GM12878 (cell line): Measurements from ENCODE around the gene SRCIN1. TPM values are rescaled to one million over a fixed set of nuclear protein-coding genes. Genes with fewer than 3 reads are reported as not detected.

Source experiments
- ATAC-seq: fragments of 200-7000 bp; cut with Tn5 transposase; 3 replicates; pipeline ENCODE4 v1.9.1; 2020; ENCODE audit warnings: mild to moderate bottlenecking, moderate library complexity
- BruUV-seq: library from RNA; stranded (reverse); fragments of 400-500 nt; replicated peaks from 2 replicates; lab custom pipeline; 2021; lab: Mats Ljungman, UMichigan
- CTCF ChIA-PET: fragments of 300-600 bp; sonication (Branson Sonifier 250); formaldehyde crosslinking; extraction: SDS; loops from one replicate; lab custom pipeline; 2021; ENCODE audit warnings: inconsistent platforms; lab: Yijun Ruan, JAX
- POLR2A ChIA-PET: fragments of 350-600 bp; formaldehyde crosslinking; extraction: SDS; loops from one replicate; lab custom pipeline; 2021; ENCODE audit warnings: inconsistent platforms; lab: Charles Lee
- RAD21 ChIA-PET: fragments of 300-600 bp; sonication (Branson Sonifier 250); formaldehyde crosslinking; loops from one replicate; lab custom pipeline; 2023; ENCODE audit warnings: antibody characterized with exemption; ENCODE audit not compliant: unreplicated experiment; lab: Charles Lee
- SMC1A ChIA-PET: fragments of 300-600 bp; sonication (Branson Sonifier 250); formaldehyde crosslinking; loops from one replicate; lab custom pipeline; 2023; ENCODE audit not compliant: unreplicated experiment, uncharacterized antibody; lab: Charles Lee
- DNase-seq: peaks from one replicate; pipeline ENCODE4 v3.0.0-alpha.2; 2011; ENCODE audit warnings: low read depth, low spot score
- FAIRE-seq: peaks from 3 replicates; lab custom pipeline; 2011; peaks lifted over from hg19 to GRCh38; lab: Jason Lieb, UNC
- H2AFZ ChIP-seq: 2 replicates; pipeline ENCODE4 v1.6.0; 2011; ENCODE audit warnings: low read depth, low read length, control low read depth; ENCODE audit not compliant: control insufficient read depth
- H3K27ac ChIP-seq: 2 replicates; pipeline ENCODE4 v1.5.1; 2011; ENCODE audit warnings: control low read depth; ENCODE audit not compliant: control insufficient read depth, insufficient read depth
- H3K27me3 ChIP-seq, 2 experiments: replicated peaks in 1 of 2; 2 replicates each; pipeline versions ENCODE4 v1.6.0 to v1.6.1; 2011; ENCODE audit warnings: low read length in 1 of 2; ENCODE audit not compliant: control insufficient read depth in 2 of 2, insufficient read depth in 2 of 2
- H3K36me3 ChIP-seq, 2 experiments: 2 replicates each; pipeline ENCODE4 v1.5.1; 2011; ENCODE audit warnings: low read length in 1 of 2; ENCODE audit not compliant: control insufficient read depth in 2 of 2, insufficient read depth in 2 of 2
- H3K4me1 ChIP-seq: 2 replicates; pipeline ENCODE4 v1.6.1; 2011; ENCODE audit warnings: mild to moderate bottlenecking, low read length, moderate library complexity, mixed read lengths; ENCODE audit not compliant: control insufficient read depth, insufficient read depth
- H3K4me2 ChIP-seq: 2 replicates; pipeline ENCODE4 v1.6.0; 2011; ENCODE audit warnings: control low read depth; ENCODE audit not compliant: control insufficient read depth, insufficient read depth
- H3K4me3 ChIP-seq: fragments of 200-600 bp; sonication (generic); 2 replicates; pipeline ENCODE4 v1.5.1; 2016
- H3K79me2 ChIP-seq: 2 replicates; pipeline ENCODE4 v1.6.0; 2011; ENCODE audit warnings: low read length; ENCODE audit not compliant: control insufficient read depth, insufficient read depth
- H3K9ac ChIP-seq: 2 replicates; pipeline ENCODE4 v1.8.0; 2011; ENCODE audit warnings: low read length, control low read depth, mixed read lengths; ENCODE audit not compliant: control insufficient read depth, insufficient read depth
- H3K9me3 ChIP-seq: replicated peaks from 3 replicates; pipeline ENCODE4 v1.5.1; 2011; ENCODE audit warnings: mild to moderate bottlenecking, low read length; ENCODE audit not compliant: control insufficient read depth, insufficient read depth
- H4K20me1 ChIP-seq: 2 replicates; pipeline ENCODE4 v1.6.0; 2011; ENCODE audit not compliant: control insufficient read depth, insufficient read depth
- CREB1 ChIP-seq: IDR thresholded peaks from 2 replicates; pipeline ENCODE4 v1.6.1; 2012; ENCODE audit warnings: low read depth, mild to moderate bottlenecking, inconsistent platforms
- DPF2 ChIP-seq: fragments of 450-650 bp; IDR thresholded peaks from 2 replicates; pipeline ENCODE4 v1.6.1; 2017; ENCODE audit warnings: mild to moderate bottlenecking
- EED ChIP-seq: sonication (generic); IDR thresholded peaks from 2 replicates; pipeline ENCODE4 v1.6.1; 2016; ENCODE audit warnings: antibody characterized with exemption, low read depth
- ETV6 ChIP-seq, 2 experiments: fragments of 450-650 bp in 1 of 2; IDR thresholded peaks in 1 of 2; conservative IDR thresholded peaks in 1 of 2; 2 replicates each; pipeline ENCODE4 v1.6.1; 2014; ENCODE audit warnings: antibody characterized with exemption in 1 of 2, borderline replicate concordance in 1 of 2, low read depth in 1 of 2, mild to moderate bottlenecking in 1 of 2, moderate library complexity in 1 of 2
- IKZF1 ChIP-seq: fragments of 450-650 bp; conservative IDR thresholded peaks from 2 replicates; pipeline ENCODE4 v1.6.1; 2017; ENCODE audit warnings: antibody characterized with exemption, mild to moderate bottlenecking
- IKZF2 ChIP-seq, 2 experiments: fragments of 450-650 bp; IDR thresholded peaks; 2 replicates each; pipeline ENCODE4 v1.6.1; 2017; ENCODE audit warnings: mild to moderate bottlenecking in 2 of 2, moderate library complexity in 2 of 2
- RUNX3 ChIP-seq: IDR thresholded peaks from 2 replicates; pipeline ENCODE4 v1.6.1; 2012; ENCODE audit warnings: low read length, inconsistent platforms
- SMAD1 ChIP-seq: fragments of 450-650 bp; IDR thresholded peaks from 2 replicates; pipeline ENCODE4 v1.6.1; 2018; ENCODE audit warnings: mild to moderate bottlenecking, low read depth; ENCODE audit not compliant: partially characterized antibody
- STAT1 ChIP-seq: fragments of 450-650 bp; conservative IDR thresholded peaks from 2 replicates; pipeline ENCODE4 v1.6.1; 2014; ENCODE audit warnings: antibody characterized with exemption, mild to moderate bottlenecking
- YY1 ChIP-seq: IDR thresholded peaks from 2 replicates; pipeline ENCODE4 v1.6.1; 2011; ENCODE audit warnings: low read depth, mild to moderate bottlenecking, low read length
- ZNF274 ChIP-seq: IDR thresholded peaks from one replicate; pipeline ENCODE4 v1.8.0; 2011; ENCODE audit not compliant: insufficient read length, insufficient read depth
- WGBS: methylation state at CpG from one replicate; pipeline ENCODE4 v1.1.6; 2016; ENCODE audit warnings: low lambda C conversion rate; ENCODE audit not compliant: insufficient replicate concordance, insufficient coverage; ENCODE audit errors: missing lambda C conversion rate; 5-methylcytosine and 5-hydroxymethylcytosine counted together
- in situ Hi-C: fragments of 300-500 bp; cut with MboI; formaldehyde crosslinking; loops from 9 replicates; pipeline ENCODE4 v1.14.3; 2018; ENCODE audit warnings: mixed read lengths
- intact Hi-C: fragments of 100-400 bp; cut with micrococcal nuclease; formaldehyde crosslinking; loops from one replicate; pipeline ENCODE4 v1.14.2; 2022; ENCODE audit not compliant: unreplicated experiment
- polyA plus RNA-seq, 11 experiments: library from polyadenylated mRNA; depleted of rRNA in 4 of 11; unstranded in 6 of 11; stranded (reverse) in 5 of 11; fragments of >200 nt; fragmentation: Nextera tagmentation in 4 of 11; fragmentation: Illumina TruSeq in 1 of 11; extraction: Ambion mirVana in 4 of 11; extraction: Trizol in 1 of 11; gene quantifications; 1 replicate in 1 of 11; 2 replicates in 10 of 11; pipeline versions ENCODE4 v1.2.1 to v1.2.3, GENCODE V29; 2011 to 2016; ENCODE audit warnings: inconsistent platforms in 2 of 11, missing spikeins in 2 of 11, low read depth in 1 of 11
- total RNA-seq, 4 experiments: library from RNA; depleted of rRNA in 3 of 4; stranded (reverse); fragments of >200 nt in 3 of 4; fragmentation: Illumina TruSeq in 1 of 4; extraction: Trizol in 1 of 4; gene quantifications; 2 replicates each; pipeline versions ENCODE4 v1.2.1 to v1.2.3, GENCODE V29; 2013 to 2021
- TF ChIP-seq, protein P1 (sequence below): fragments of 450-650 bp; IDR thresholded peaks from 2 replicates; pipeline ENCODE4 v1.6.1; 2017; ENCODE audit warnings: mild to moderate bottlenecking, moderate library complexity
- TF ChIP-seq, protein P2 (sequence below): fragments of 450-650 bp; IDR thresholded peaks from 2 replicates; pipeline ENCODE4 v1.6.1; 2016; ENCODE audit warnings: mild to moderate bottlenecking
- TF ChIP-seq, protein P3 (sequence below): IDR thresholded peaks from 2 replicates; pipeline ENCODE4 v1.6.1; 2011; ENCODE audit warnings: borderline replicate concordance, low read depth, mild to moderate bottlenecking, moderate library complexity, mixed read lengths, low read length; ENCODE audit not compliant: insufficient read depth; ENCODE audit errors: extremely low read length
- TF ChIP-seq, protein P4 (sequence below): IDR thresholded peaks from 2 replicates; pipeline ENCODE4 v1.6.1; 2012; ENCODE audit warnings: low read length, inconsistent platforms

SRCIN1 gene
- total and polyA plus RNA-seq, 10 of the 15 experiments (the other 5 are each of a cell fraction or from before 2014, with no cell fraction given), result under 0.01 to 0.74 (median 0.20) TPM; not detected in 3

DNA sequence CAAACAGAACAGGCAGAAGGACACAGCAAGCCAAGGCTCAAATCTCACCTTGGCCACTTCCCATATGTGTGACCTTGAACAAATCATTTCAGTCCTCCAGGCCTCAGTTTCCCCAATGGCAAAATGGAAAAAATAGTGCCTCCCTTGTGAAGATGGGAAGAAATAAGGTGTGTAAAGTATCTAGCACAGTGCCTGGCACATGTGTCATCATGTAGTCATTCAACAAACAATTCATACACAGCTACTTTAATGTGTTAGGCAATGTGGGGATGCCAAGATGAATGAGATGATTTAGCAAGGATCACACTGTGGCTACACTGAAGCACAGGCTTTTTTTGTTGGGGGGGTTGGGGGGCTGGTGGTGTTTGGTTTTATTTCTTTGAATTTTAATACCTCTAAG lies 13.3 kb downstream of the SRCIN1 start (continued):
- TF ChIP-seq, protein P1, sequence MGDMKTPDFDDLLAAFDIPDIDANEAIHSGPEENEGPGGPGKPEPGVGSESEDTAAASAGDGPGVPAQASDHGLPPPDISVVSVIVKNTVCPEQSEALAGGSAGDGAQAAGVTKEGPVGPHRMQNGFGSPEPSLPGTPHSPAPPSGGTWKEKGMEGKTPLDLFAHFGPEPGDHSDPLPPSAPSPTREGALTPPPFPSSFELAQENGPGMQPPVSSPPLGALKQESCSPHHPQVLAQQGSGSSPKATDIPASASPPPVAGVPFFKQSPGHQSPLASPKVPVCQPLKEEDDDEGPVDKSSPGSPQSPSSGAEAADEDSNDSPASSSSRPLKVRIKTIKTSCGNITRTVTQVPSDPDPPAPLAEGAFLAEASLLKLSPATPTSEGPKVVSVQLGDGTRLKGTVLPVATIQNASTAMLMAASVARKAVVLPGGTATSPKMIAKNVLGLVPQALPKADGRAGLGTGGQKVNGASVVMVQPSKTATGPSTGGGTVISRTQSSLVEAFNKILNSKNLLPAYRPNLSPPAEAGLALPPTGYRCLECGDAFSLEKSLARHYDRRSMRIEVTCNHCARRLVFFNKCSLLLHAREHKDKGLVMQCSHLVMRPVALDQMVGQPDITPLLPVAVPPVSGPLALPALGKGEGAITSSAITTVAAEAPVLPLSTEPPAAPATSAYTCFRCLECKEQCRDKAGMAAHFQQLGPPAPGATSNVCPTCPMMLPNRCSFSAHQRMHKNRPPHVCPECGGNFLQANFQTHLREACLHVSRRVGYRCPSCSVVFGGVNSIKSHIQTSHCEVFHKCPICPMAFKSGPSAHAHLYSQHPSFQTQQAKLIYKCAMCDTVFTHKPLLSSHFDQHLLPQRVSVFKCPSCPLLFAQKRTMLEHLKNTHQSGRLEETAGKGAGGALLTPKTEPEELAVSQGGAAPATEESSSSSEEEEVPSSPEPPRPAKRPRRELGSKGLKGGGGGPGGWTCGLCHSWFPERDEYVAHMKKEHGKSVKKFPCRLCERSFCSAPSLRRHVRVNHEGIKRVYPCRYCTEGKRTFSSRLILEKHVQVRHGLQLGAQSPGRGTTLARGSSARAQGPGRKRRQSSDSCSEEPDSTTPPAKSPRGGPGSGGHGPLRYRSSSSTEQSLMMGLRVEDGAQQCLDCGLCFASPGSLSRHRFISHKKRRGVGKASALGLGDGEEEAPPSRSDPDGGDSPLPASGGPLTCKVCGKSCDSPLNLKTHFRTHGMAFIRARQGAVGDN, result no peak

DNA sequence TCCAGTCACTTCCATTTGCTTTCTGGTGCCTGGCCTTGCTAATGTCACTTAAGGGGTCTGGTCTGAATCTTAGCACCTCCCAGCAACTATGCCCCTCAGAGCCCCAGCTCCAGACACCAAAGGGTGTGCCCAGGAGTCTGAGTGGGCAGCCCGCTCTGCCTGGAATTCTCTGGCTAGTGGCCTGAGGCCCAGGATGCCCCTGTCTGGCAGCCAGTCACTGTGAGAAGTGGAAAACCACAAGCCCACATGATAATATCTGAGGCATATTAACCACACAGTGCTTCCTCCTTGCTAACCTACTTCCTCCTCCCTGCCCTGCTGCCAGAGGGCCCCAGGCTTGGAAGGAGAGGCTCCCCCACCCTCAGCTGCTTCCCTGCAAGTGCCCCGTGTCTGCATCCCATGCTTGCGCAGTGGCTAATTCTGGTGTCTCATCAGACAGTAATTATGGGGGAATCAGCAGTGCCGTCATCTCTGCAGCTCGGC lies 14.0 kb downstream of the SRCIN1 start:
- intact Hi-C loops (loop anchor here (2.0 kb wide), 1 partner anchor 71 kb away; no protein-coding TSS in a partner anchor), in situ Hi-C loops (no loop called here)
- Histone ChIP-seq H4K20me1 (no peaks in the 10 kb centered on the region), H2AFZ (no peak overlapping the region), H3K27me3 (peaks cover 0 to 2% of the 10 kb centered on the region in 2 experiments; a peak in 2 of 4 replicates), H3K27ac (no peak overlapping the region), H3K9ac (no peak overlapping the region), H3K79me2 (no peaks in the 10 kb centered on the region), H3K4me2 (peak overlapping the region; percentile 26), H3K4me1 (peaks cover 26% of the 10 kb centered on the region), H3K36me3 (no peaks in the 10 kb centered on the region), H3K4me3 (no peak overlapping the region), H3K9me3 (no peaks in the 10 kb centered on the region)
- RAD21 ChIA-PET, result interaction anchor here (1.1 kb wide), 1 partner anchor 71 kb away, joined by 4 read pairs; no protein-coding TSS in a partner anchor
- ATAC-seq (peak; percentile 76), FAIRE-seq (no peak), DNase-seq (no peak)
- SMC1A ChIA-PET, result no interaction called here
- POLR2A ChIA-PET, result no interaction called here
- BruUV-seq, result no TSS peak
- 29% methylated on average over 5 of the region's 5 CpGs for WGBS
- CTCF ChIA-PET, result interaction anchor here (0.5 to 4.0 kb wide), 5 partner anchors 9 to 71 kb away, joined by 3 to 23 read pairs (median 4); no protein-coding TSS in a partner anchor
- TF ChIP-seq, protein P2, sequence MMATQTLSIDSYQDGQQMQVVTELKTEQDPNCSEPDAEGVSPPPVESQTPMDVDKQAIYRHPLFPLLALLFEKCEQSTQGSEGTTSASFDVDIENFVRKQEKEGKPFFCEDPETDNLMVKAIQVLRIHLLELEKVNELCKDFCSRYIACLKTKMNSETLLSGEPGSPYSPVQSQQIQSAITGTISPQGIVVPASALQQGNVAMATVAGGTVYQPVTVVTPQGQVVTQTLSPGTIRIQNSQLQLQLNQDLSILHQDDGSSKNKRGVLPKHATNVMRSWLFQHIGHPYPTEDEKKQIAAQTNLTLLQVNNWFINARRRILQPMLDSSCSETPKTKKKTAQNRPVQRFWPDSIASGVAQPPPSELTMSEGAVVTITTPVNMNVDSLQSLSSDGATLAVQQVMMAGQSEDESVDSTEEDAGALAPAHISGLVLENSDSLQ, result peak; percentile 19; the same call in 1 of the 2 replicates
- TF ChIP-seq ETV6 (conservative IDR thresholded peaks at IDR 0.05 in 1 of 2, IDR thresholded peaks at IDR 0.05 in 1 of 2; ENCODE audit: borderline replicate concordance in 1 of 2, low read depth in 1 of 2) (0 out of 4 replicates have a peak, but pooled peaks of 1 of the 2 experiments have one; percentile 18), RUNX3 (peak; percentile 82), CREB1 (no peak), IKZF2 (IDR thresholded peaks at IDR 0.05) (0 out of 4 replicates have a peak, but pooled peaks of 1 of the 2 experiments have one; percentile 38), SMAD1 (no peak), ZNF274 (no peak), STAT1 (no peak), EED (peak; percentile 40; the same call in 1 of the 2 replicates), YY1 (no peak), IKZF1 (peak; percentile 54), DPF2 (peak; percentile 41; the same call in 1 of the 2 replicates)
- TF ChIP-seq, protein P3, sequence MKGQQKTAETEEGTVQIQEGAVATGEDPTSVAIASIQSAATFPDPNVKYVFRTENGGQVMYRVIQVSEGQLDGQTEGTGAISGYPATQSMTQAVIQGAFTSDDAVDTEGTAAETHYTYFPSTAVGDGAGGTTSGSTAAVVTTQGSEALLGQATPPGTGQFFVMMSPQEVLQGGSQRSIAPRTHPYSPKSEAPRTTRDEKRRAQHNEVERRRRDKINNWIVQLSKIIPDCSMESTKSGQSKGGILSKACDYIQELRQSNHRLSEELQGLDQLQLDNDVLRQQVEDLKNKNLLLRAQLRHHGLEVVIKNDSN, result no peak
- TF ChIP-seq, protein P4, sequence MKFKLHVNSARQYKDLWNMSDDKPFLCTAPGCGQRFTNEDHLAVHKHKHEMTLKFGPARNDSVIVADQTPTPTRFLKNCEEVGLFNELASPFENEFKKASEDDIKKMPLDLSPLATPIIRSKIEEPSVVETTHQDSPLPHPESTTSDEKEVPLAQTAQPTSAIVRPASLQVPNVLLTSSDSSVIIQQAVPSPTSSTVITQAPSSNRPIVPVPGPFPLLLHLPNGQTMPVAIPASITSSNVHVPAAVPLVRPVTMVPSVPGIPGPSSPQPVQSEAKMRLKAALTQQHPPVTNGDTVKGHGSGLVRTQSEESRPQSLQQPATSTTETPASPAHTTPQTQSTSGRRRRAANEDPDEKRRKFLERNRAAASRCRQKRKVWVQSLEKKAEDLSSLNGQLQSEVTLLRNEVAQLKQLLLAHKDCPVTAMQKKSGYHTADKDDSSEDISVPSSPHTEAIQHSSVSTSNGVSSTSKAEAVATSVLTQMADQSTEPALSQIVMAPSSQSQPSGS, result no peak
